ENCODE data around the gene ASTN2.

Gene ASTN2

GRCh38 chr9:116465576-116466270 lies 949.1 kb downstream of the ASTN2 start:
- TF ChIP-seq CTCF (IDR thresholded peaks at IDR 0.05; ENCODE audit: low read depth, low read length, missing control alignments), result no peak
- DNase-seq (ENCODE audit: extremely low read depth, low read depth), result no peak
- H3K4me3 ChIP-seq (replicated peaks; ENCODE audit: low read depth, low read length), result no peak overlapping the region

GRCh38 chr9:116464987-116465571 lies 949.8 kb downstream of the ASTN2 start:
- TF ChIP-seq CTCF (IDR thresholded peaks at IDR 0.05; ENCODE audit: low read depth, low read length, missing control alignments), result no peak
- no peak overlapping the region for H3K4me3 ChIP-seq (replicated peaks; ENCODE audit: low read depth, low read length)
- no peak for DNase-seq (ENCODE audit: extremely low read depth, low read depth)

- no peak for TF ChIP-seq CTCF (IDR thresholded peaks at IDR 0.05; ENCODE audit: low read depth, low read length, missing control alignments)
- no peak for DNase-seq (ENCODE audit: extremely low read depth, low read depth)
- H3K4me3 ChIP-seq (replicated peaks; ENCODE audit: low read depth, low read length), result no peak overlapping the region
These were observed 950.4 kb downstream of the ASTN2 start for GRCh38 chr9:116464423-116464822.

GRCh38 chr9:116461632-116462031 lies 953.2 kb downstream of the ASTN2 start:
- H3K4me3 ChIP-seq (replicated peaks; ENCODE audit: low read depth, low read length), result no peak overlapping the region
- DNase-seq (ENCODE audit: extremely low read depth, low read depth), result no peak
- TF ChIP-seq CTCF (IDR thresholded peaks at IDR 0.05; ENCODE audit: low read depth, low read length, missing control alignments), result no peak

- TF ChIP-seq CTCF (IDR thresholded peaks at IDR 0.05; ENCODE audit: low read depth, low read length, missing control alignments), result no peak
- no peak overlapping the region for H3K4me3 ChIP-seq (replicated peaks; ENCODE audit: low read depth, low read length)
- DNase-seq (ENCODE audit: extremely low read depth, low read depth), result no peak
These were observed 954.8 kb downstream of the ASTN2 start for GRCh38 chr9:116460026-116460425.

- DNase-seq (ENCODE audit: extremely low read depth, low read depth), result no peak
These were observed 955.3 kb downstream of the ASTN2 start for GRCh38 chr9:116459576-116459975.

More at GRCh38 chr9:116459576-116459975, 955.3 kb downstream of the ASTN2 start:
- no peak for TF ChIP-seq CTCF (IDR thresholded peaks at IDR 0.05; ENCODE audit: low read depth, low read length, missing control alignments)
- no peak overlapping the region for H3K4me3 ChIP-seq (replicated peaks; ENCODE audit: low read depth, low read length)

Measured in HFF-Myc (cell line).